OCI-LY7 (cell line): ENCODE data around the gene CNIH3. TPM values are rescaled to one million over a fixed set of nuclear protein-coding genes. Genes with fewer than 3 reads are reported as not detected.

Source experiments
- BruUV-seq: library from RNA; stranded (reverse); fragments of 400-500 nt; replicated peaks from 2 replicates; lab custom pipeline; 2021; lab: Mats Ljungman, UMichigan
- CTCF ChIA-PET: fragments of 300-600 bp; sonication (Branson Sonifier 250); formaldehyde crosslinking; loops from one replicate; lab custom pipeline; 2022; ENCODE audit warnings: antibody characterized with exemption; ENCODE audit not compliant: unreplicated experiment; lab: Charles Lee
- POLR2A ChIA-PET: fragments of 300-600 bp; sonication (Branson Sonifier 250); formaldehyde crosslinking; loops from one replicate; lab custom pipeline; 2022; ENCODE audit warnings: antibody characterized with exemption; lab: Charles Lee
- DNase-seq: peaks from one replicate; pipeline ENCODE4 v3.0.0-alpha.2; 2015; ENCODE audit warnings: low spot score
- H2AFZ ChIP-seq: fragments of 200-600 bp; sonication (generic), shearing (Covaris generic); 2 replicates; pipeline ENCODE4 v1.6.1; 2014; ENCODE audit warnings: mild to moderate bottlenecking, antibody characterized with exemption, low read length, moderate library complexity
- H3K27ac ChIP-seq: fragments of 200-600 bp; sonication (generic); 2 replicates; pipeline ENCODE4 v1.5.1; 2014; ENCODE audit warnings: mixed run types, low read depth, mild to moderate bottlenecking, moderate library complexity, low read length, inconsistent platforms; ENCODE audit not compliant: poor library complexity, severe bottlenecking
- H3K36me3 ChIP-seq: fragments of 200-600 bp; sonication (generic); 2 replicates; pipeline ENCODE4 v1.6.1; 2014; ENCODE audit warnings: mild to moderate bottlenecking, antibody characterized with exemption, low read length, moderate library complexity, mixed read lengths; ENCODE audit not compliant: insufficient read depth
- H3K4me1 ChIP-seq: fragments of 200-600 bp; sonication (generic); 2 replicates; pipeline ENCODE4 v1.5.1; 2014; ENCODE audit warnings: mild to moderate bottlenecking, low read length; ENCODE audit not compliant: insufficient read depth, poor library complexity, severe bottlenecking
- H3K4me2 ChIP-seq: fragments of 200-600 bp; sonication (generic); 2 replicates; pipeline ENCODE4 v1.6.1; 2014; ENCODE audit warnings: mild to moderate bottlenecking, low read length
- H3K4me3 ChIP-seq: fragments of 200-600 bp; sonication (generic); 2 replicates; pipeline ENCODE4 v1.5.1; 2014; ENCODE audit warnings: mild to moderate bottlenecking, low read depth, low read length; ENCODE audit not compliant: poor library complexity, severe bottlenecking
- H3K79me2 ChIP-seq: fragments of 200-600 bp; sonication (generic); 2 replicates; pipeline ENCODE4 v1.6.1; 2016; ENCODE audit warnings: low read depth, mild to moderate bottlenecking, low read length, moderate library complexity, mixed read lengths; ENCODE audit not compliant: insufficient read depth
- H3K9me2 ChIP-seq: fragments of 200-600 bp; sonication (generic); 2 replicates; pipeline ENCODE4 v1.6.1; 2016; ENCODE audit warnings: mild to moderate bottlenecking, low read length, mixed read lengths; ENCODE audit not compliant: insufficient read depth
- H3K9me3 ChIP-seq: fragments of 200-600 bp; sonication (generic); 2 replicates; pipeline ENCODE4 v1.6.1; 2014; ENCODE audit warnings: mild to moderate bottlenecking, mixed run types, low read length, mixed read lengths
- H4K20me1 ChIP-seq: fragments of 200-600 bp; sonication (generic); 2 replicates; pipeline ENCODE4 v1.6.1; 2014; ENCODE audit warnings: mild to moderate bottlenecking, antibody characterized with exemption, low read length, moderate library complexity, mixed read lengths; ENCODE audit not compliant: insufficient read depth
- CTCF ChIP-seq: fragments of 200-600 bp; sonication (generic); conservative IDR thresholded peaks from 2 replicates; pipeline ENCODE4 v1.5.1; 2014; ENCODE audit warnings: mild to moderate bottlenecking, antibody characterized with exemption, low read length, moderate library complexity, mixed read lengths
- EZH2phosphoT487 ChIP-seq: fragments of 200-600 bp; sonication (generic); IDR thresholded peaks from 2 replicates; pipeline ENCODE4 v1.6.1; 2018; ENCODE audit warnings: low read depth, borderline replicate concordance, mild to moderate bottlenecking, mixed run types, antibody characterized with exemption, low read length, moderate library complexity, mixed read lengths
- intact Hi-C: fragments of 100-400 bp; cut with micrococcal nuclease; formaldehyde crosslinking; loops from one replicate; pipeline ENCODE4 v1.10.0; 2022; ENCODE audit not compliant: unreplicated experiment
- total RNA-seq, 2 experiments: library from RNA; depleted of rRNA in 1 of 2; stranded (reverse); fragments of >200 nt in 1 of 2; shearing (Covaris generic) in 1 of 2; gene quantifications; 2 replicates each; pipeline ENCODE4 v1.2.3, GENCODE V29; 2014 to 2022

The CNIH3 gene
- total RNA-seq, 2 experiments from 2014 or later: 1.9 to 2.4 TPM

- intact Hi-C loops: loop anchor here (5.0 kb wide), 2 partner anchors 129 to 281 kb away; no protein-coding TSS in a partner anchor
- CTCF ChIA-PET: no interaction called here
- POLR2A ChIA-PET: no interaction called here
- DNase-seq: peak; percentile 20
- TF ChIP-seq CTCF (peak; percentile 49), EZH2phosphoT487 (no peak)
- H3K9me3 ChIP-seq: no peaks in the 10 kb centered on the region
- H3K4me1 ChIP-seq: no peaks in the 10 kb centered on the region
- no peak overlapping the region for H3K4me3 ChIP-seq
- no peaks in the 10 kb centered on the region for H4K20me1 ChIP-seq
- no peaks in the 10 kb centered on the region for H3K79me2 ChIP-seq
- no peak overlapping the region for H3K4me2 ChIP-seq
- no peak overlapping the region for H3K27ac ChIP-seq
- H2AFZ ChIP-seq: no peak overlapping the region
- no TSS peak for BruUV-seq
- no peaks in the 10 kb centered on the region for H3K9me2 ChIP-seq
- no peaks in the 10 kb centered on the region for H3K36me3 ChIP-seq
Measured at GRCh38 chr1:224641030-224641429, 24.9 kb downstream of the CNIH3 start.

- Histone ChIP-seq H2AFZ (no peak overlapping the region), H3K4me3 (no peak overlapping the region), H3K9me2 (no peaks in the 10 kb centered on the region), H3K4me2 (no peak overlapping the region), H4K20me1 (no peaks in the 10 kb centered on the region), H3K4me1 (no peaks in the 10 kb centered on the region), H3K27ac (no peak overlapping the region), H3K36me3 (no peaks in the 10 kb centered on the region), H3K9me3 (no peaks in the 10 kb centered on the region), H3K79me2 (no peaks in the 10 kb centered on the region)
- ChIA-PET POLR2A (no interaction called here), CTCF (interaction anchor here (0.7 to 1.3 kb wide), 2 partner anchors 252 to 280 kb away, joined by 3 to 4 read pairs; no protein-coding TSS in a partner anchor)
- DNase-seq: no peak
- intact Hi-C loops: loop anchor here (1.0 to 5.0 kb wide), 3 partner anchors 131 to 279 kb away; no protein-coding TSS in a partner anchor
- BruUV-seq: no TSS peak
- TF ChIP-seq CTCF (no peak), EZH2phosphoT487 (no peak)
Measured at GRCh38 chr1:224643653-224644052, 27.5 kb downstream of the CNIH3 start.

GRCh38 chr1:224644553-224645154 lies 28.5 kb downstream of the CNIH3 start:
- H3K36me3 ChIP-seq: no peaks in the 10 kb centered on the region
- H3K79me2 ChIP-seq: no peaks in the 10 kb centered on the region
- CTCF ChIA-PET: interaction anchor here (0.6 to 1.3 kb wide), 3 partner anchors 244 to 279 kb away, joined by 3 to 4 read pairs (median 3); no protein-coding TSS in a partner anchor
- H3K9me2 ChIP-seq: no peaks in the 10 kb centered on the region
- no TSS peak for BruUV-seq
- H3K27ac ChIP-seq: no peak overlapping the region
- peak; percentile 64 for DNase-seq
- no peaks in the 10 kb centered on the region for H3K4me1 ChIP-seq
- POLR2A ChIA-PET: interaction anchor here (0.6 to 0.7 kb wide), 2 partner anchors 114 to 1676 kb away, joined by 3 read pairs; no protein-coding TSS in a partner anchor
- H4K20me1 ChIP-seq: no peaks in the 10 kb centered on the region
- intact Hi-C loops: loop anchor here (1.0 to 5.0 kb wide), 3 partner anchors 132 to 278 kb away; no protein-coding TSS in a partner anchor
- H3K9me3 ChIP-seq: no peaks in the 10 kb centered on the region
- no peak overlapping the region for H2AFZ ChIP-seq
- no peak overlapping the region for H3K4me2 ChIP-seq
- TF ChIP-seq EZH2phosphoT487: no peak
- TF ChIP-seq CTCF: peak; percentile 92
- H3K4me3 ChIP-seq: no peak overlapping the region
